K562 (cell line): Measurements from ENCODE around the gene DHRS4L2. TPM values are rescaled to one million over a fixed set of nuclear protein-coding genes. Genes with fewer than 3 reads are reported as not detected.
A peak's percentile ranks its signal among the peaks of the same experiment; 100 is the strongest.

Experiments used
- ATAC-seq: fragments of 200-7000 bp; cut with Tn5 transposase; 3 replicates; pipeline ENCODE4 v1.9.1; 2020; ENCODE audit warnings: moderate library complexity
- BruUV-seq: library from RNA; stranded (reverse); fragments of 400-500 nt; replicated peaks from 2 replicates; lab custom pipeline; 2021; lab: Mats Ljungman, UMichigan
- CTCF ChIA-PET: fragments of 300-600 bp; formaldehyde crosslinking; extraction: SDS; loops from one replicate; lab custom pipeline; 2021; ENCODE audit warnings: low intra/inter-chr PET ratio; lab: Yijun Ruan, JAX
- POLR2A ChIA-PET: fragments of 300-600, 350-650 bp; sonication (Branson Sonifier 250); formaldehyde crosslinking; extraction: SDS; loops from one replicate; lab custom pipeline; 2021; ENCODE audit warnings: antibody characterized with exemption, inconsistent platforms; lab: Yijun Ruan, JAX
- DNase-seq, 4 experiments: peaks; one replicate each; pipeline versions ENCODE4 v3.0.0 to v3.0.0-alpha.2; 2011 to 2018; ENCODE audit warnings: low spot score in 3 of 4, mixed read lengths in 3 of 4; ENCODE audit errors: extremely low read depth in 1 of 4
- FAIRE-seq: peaks from 2 replicates; lab custom pipeline; 2011; peaks lifted over from hg19 to GRCh38; lab: Jason Lieb, UNC
- H2AFZ ChIP-seq: 2 replicates; pipeline ENCODE4 v1.6.0; 2011; ENCODE audit warnings: low read depth, low read length, control low read depth, inconsistent platforms
- H3K27ac ChIP-seq: fragments of 200-600 bp; 3 replicates; pipeline ENCODE4 v1.8.0; 2011; ENCODE audit warnings: low read depth, mild to moderate bottlenecking, control low read depth, inconsistent platforms, low read length, moderate library complexity, mixed read lengths; ENCODE audit errors: extremely low read depth
- H3K27me3 ChIP-seq, 2 experiments: fragments of 300-600 bp in 1 of 2; 2 replicates in 1 of 2; 3 replicates in 1 of 2; pipeline versions ENCODE4 v1.6.0 to v1.8.0; 2011; ENCODE audit warnings: inconsistent platforms in 2 of 2, low read length in 2 of 2, mild to moderate bottlenecking in 1 of 2, mixed read lengths in 1 of 2, moderate library complexity in 1 of 2; ENCODE audit not compliant: control insufficient read depth in 2 of 2, insufficient read depth in 2 of 2
- H3K36me3 ChIP-seq: fragments of 300-600 bp; 3 replicates; pipeline ENCODE4 v1.8.0; 2011; ENCODE audit warnings: mild to moderate bottlenecking, low read length, inconsistent platforms; ENCODE audit not compliant: control insufficient read depth, insufficient read depth
- H3K4me1 ChIP-seq, 2 experiments: fragments of 200-600 bp in 1 of 2; replicated peaks in 1 of 2; 2 replicates in 1 of 2; 3 replicates in 1 of 2; pipeline versions ENCODE4 v1.5.1 to v1.8.0; 2011; ENCODE audit warnings: inconsistent platforms in 2 of 2, low read length in 2 of 2, mild to moderate bottlenecking in 1 of 2, mixed read lengths in 1 of 2, moderate library complexity in 1 of 2; ENCODE audit not compliant: control insufficient read depth in 2 of 2, insufficient read depth in 2 of 2
- H3K4me2 ChIP-seq: 2 replicates; pipeline ENCODE4 v1.6.1; 2011; ENCODE audit warnings: low read length, control low read depth, inconsistent platforms, mixed read lengths; ENCODE audit not compliant: insufficient read depth
- H3K4me3 ChIP-seq: fragments of 200-600 bp; sonication (generic), shearing (Covaris generic); 2 replicates; pipeline ENCODE4 v1.5.1; 2016; ENCODE audit warnings: control low read depth, inconsistent platforms
- H3K79me2 ChIP-seq: fragments of 200-600 bp; 3 replicates; pipeline ENCODE4 v1.8.0; 2011; ENCODE audit warnings: low read length, inconsistent platforms; ENCODE audit not compliant: control insufficient read depth, insufficient read depth
- H3K9ac ChIP-seq, 2 experiments: 2 replicates each; pipeline versions ENCODE4 v1.6.0 to v1.6.1; 2011; ENCODE audit warnings: low read depth in 2 of 2, low read length in 2 of 2, control low read depth in 1 of 2, inconsistent platforms in 1 of 2, mild to moderate bottlenecking in 1 of 2, mixed read lengths in 1 of 2; ENCODE audit not compliant: insufficient read depth in 1 of 2
- H3K9me1 ChIP-seq: one replicate; pipeline ENCODE4 v1.6.0; 2011; ENCODE audit warnings: inconsistent platforms, mild to moderate bottlenecking, low read length, moderate library complexity; ENCODE audit not compliant: control insufficient read depth, insufficient read depth
- H3K9me3 ChIP-seq: replicated peaks from 2 replicates; pipeline ENCODE4 v1.5.1; 2011; ENCODE audit warnings: low read depth, low read length, inconsistent platforms; ENCODE audit not compliant: control insufficient read depth, insufficient read depth
- H4K20me1 ChIP-seq: replicated peaks from 2 replicates; pipeline ENCODE4 v1.6.1; 2011; ENCODE audit warnings: low read length, inconsistent platforms, mixed read lengths; ENCODE audit not compliant: control insufficient read depth, insufficient read depth
- CBFA2T3 ChIP-seq: fragments of 450-650 bp; IDR thresholded peaks from 2 replicates; pipeline ENCODE4 v1.6.1; 2017
- CCAR2 ChIP-seq: fragments of 200-400 bp; formaldehyde crosslinking; IDR thresholded peaks from 2 replicates; pipeline ENCODE4 v1.6.1; 2017; ENCODE audit warnings: mild to moderate bottlenecking, low read depth, low read length
- HIVEP1 ChIP-seq: fragments of 250-450 bp; sonication (Bioruptor Pico); IDR thresholded peaks from 2 replicates; pipeline ENCODE4 v1.4.0; 2020; ENCODE audit warnings: mild to moderate bottlenecking
- MXI1 ChIP-seq: IDR thresholded peaks from 2 replicates; pipeline ENCODE4 v1.6.1; 2011; ENCODE audit warnings: low read depth, mild to moderate bottlenecking, improper control_type of control experiment, low read length
- POLR2H ChIP-seq: IDR thresholded peaks from 2 replicates; pipeline ENCODE4 v1.6.1; 2016; ENCODE audit warnings: missing genetic modification characterization, low read depth, mild to moderate bottlenecking, control low read depth, missing compliant biosample characterization, moderate library complexity
- PRMT5 ChIP-seq: sonication (generic); formaldehyde crosslinking; IDR thresholded peaks from 2 replicates; pipeline ENCODE4 v1.5.0; 2020; ENCODE audit warnings: missing genetic modification reagents
- RBM15 ChIP-seq: fragments of 200-400 bp; formaldehyde crosslinking; IDR thresholded peaks from 2 replicates; pipeline ENCODE4 v1.6.1; 2018; ENCODE audit warnings: mild to moderate bottlenecking, low read length, moderate library complexity; ENCODE audit not compliant: insufficient read depth
- RHOXF2B ChIP-seq: fragments of 250-450 bp; sonication (Bioruptor Pico); conservative IDR thresholded peaks from 2 replicates; pipeline ENCODE4 v1.5.1; 2021
- SAFB2 ChIP-seq: fragments of 200-400 bp; formaldehyde crosslinking; IDR thresholded peaks from 2 replicates; pipeline ENCODE4 v1.6.1; 2018; ENCODE audit warnings: borderline replicate concordance, low read length, low read depth, moderate library complexity; ENCODE audit not compliant: severe bottlenecking
- SP2 ChIP-seq: IDR thresholded peaks from 2 replicates; pipeline ENCODE4 v1.6.1; 2011; ENCODE audit warnings: mild to moderate bottlenecking, low read depth, low read length, moderate library complexity; ENCODE audit not compliant: poor library complexity, severe bottlenecking; ENCODE audit errors: extremely low read depth
- TAL1 ChIP-seq: fragments of 450-650 bp; IDR thresholded peaks from 2 replicates; pipeline ENCODE4 v1.6.1; 2016; ENCODE audit warnings: mild to moderate bottlenecking
- TRIM24 ChIP-seq, 2 experiments: fragments of 450-650 bp; IDR thresholded peaks; 2 replicates each; pipeline ENCODE4 v1.6.1; 2016
- XRCC4 ChIP-seq: IDR thresholded peaks from one replicate; pipeline ENCODE4 v1.6.1; 2011; ENCODE audit not compliant: insufficient read depth, insufficient read length; ENCODE audit errors: extremely low read depth
- ZBTB12 ChIP-seq: fragments of 250-450 bp; sonication (Bioruptor Pico); IDR thresholded peaks from 2 replicates; pipeline ENCODE4 v1.4.0; 2020
- ZBTB8A ChIP-seq: fragments of 450-650 bp; IDR thresholded peaks from 2 replicates; pipeline ENCODE4 v1.6.1; 2018; ENCODE audit warnings: mild to moderate bottlenecking, moderate library complexity; ENCODE audit not compliant: partially characterized antibody
- ZNF518B ChIP-seq: fragments of 250-450 bp; sonication (Bioruptor Pico); IDR thresholded peaks from 2 replicates; pipeline ENCODE4 v1.5.0; 2021; ENCODE audit warnings: mild to moderate bottlenecking, moderate library complexity
- WGBS: fragments of 100-300 bp; shearing (Covaris generic); methylation state at CpG from one replicate; pipeline ENCODE4 v1.1.6; 2016; ENCODE audit warnings: low coverage, mixed read lengths; ENCODE audit not compliant: insufficient coverage; ENCODE audit errors: missing lambda C conversion rate; 5-methylcytosine and 5-hydroxymethylcytosine counted together
- in situ Hi-C: fragments of 300-500 bp; cut with MboI; formaldehyde crosslinking; loops from 4 replicates; pipeline ENCODE4 v1.15.0; 2018; ENCODE audit warnings: inconsistent platforms, mixed read lengths
- intact Hi-C: fragments of 100-400 bp; cut with micrococcal nuclease; formaldehyde crosslinking; loops from 2 replicates; pipeline ENCODE4 v1.14.2; 2022
- polyA plus RNA-seq, 8 experiments: library from polyadenylated mRNA; depleted of rRNA in 4 of 8; stranded (reverse) in 5 of 8; unstranded in 3 of 8; fragments of >200 nt; fragmentation: Nextera tagmentation in 2 of 8; fragmentation: Illumina TruSeq in 1 of 8; extraction: Ambion mirVana in 2 of 8; extraction: Trizol in 1 of 8; gene quantifications; 2 replicates each; pipeline versions ENCODE4 v1.2.1 to v1.2.3, GENCODE V29; 2011 to 2014; ENCODE audit warnings: inconsistent platforms in 1 of 8, missing spikeins in 1 of 8
- total RNA-seq, 7 experiments: library from RNA; depleted of rRNA in 6 of 7; stranded (reverse); fragments of >200 nt in 6 of 7; fragmentation: Illumina TruSeq in 2 of 7; extraction: Trizol in 2 of 7; gene quantifications; 2 replicates each; pipeline versions ENCODE4 v1.2.1 to v1.2.3, GENCODE V29; 2011 to 2021; ENCODE audit warnings: low replicate concordance in 1 of 7

The DHRS4L2 gene
- total and polyA plus RNA-seq, 9 of the 15 experiments (the other 6 are each of a cell fraction or from before 2014, with no cell fraction given), result 2.3 to 13.7 (median 8.1) TPM

- FAIRE-seq, result no peak
- Histone ChIP-seq H3K9ac (no peak overlapping the region), H3K27me3 (no peaks in the 10 kb centered on the region), H3K4me2 (no peak overlapping the region), H4K20me1 (no peaks in the 10 kb centered on the region), H3K9me1 (no peaks in the 10 kb centered on the region), H2AFZ (no peak overlapping the region), H3K36me3 (no peaks in the 10 kb centered on the region), H3K4me3 (no peak overlapping the region), H3K27ac (no peak overlapping the region), H3K9me3 (peaks cover 8% of the 10 kb centered on the region), H3K4me1 (peaks cover 0 to 10% of the 10 kb centered on the region in 2 experiments; a peak in 2 of 5 replicates), H3K79me2 (peaks cover 21% of the 10 kb centered on the region)
- no TSS peak for BruUV-seq
- in situ Hi-C loops (no loop called here), intact Hi-C loops (loop anchor here (5.0 kb wide), 1 partner anchor 363 kb away; no protein-coding TSS in a partner anchor)
- ChIA-PET POLR2A (interaction anchor here (0.7 kb wide), 1 partner anchor 13 kb away, joined by 3 read pairs; no protein-coding TSS in a partner anchor), CTCF (no interaction called here)
- WGBS, result 73% methylated on average over 6 of the region's 6 CpGs
- ATAC-seq, result no peak
- DNase-seq, result no peak
- no peak for TF ChIP-seq HIVEP1
- TF ChIP-seq TAL1, result peak; percentile 24; the same call in 1 of the 2 replicates
- TF ChIP-seq ZBTB12 (CRISPR knock-in tag), result no peak
- TF ChIP-seq SP2, result no peak
- peak in 1 of 2 experiments; percentile 39; a peak in 1 of 4 replicates for TF ChIP-seq TRIM24 (IDR thresholded peaks at IDR 0.05)
- no peak for TF ChIP-seq CCAR2
- TF ChIP-seq MXI1, result no peak
- no peak for TF ChIP-seq RBM15
- TF ChIP-seq ZNF518B (CRISPR knock-in tag), result no peak
- no peak for TF ChIP-seq ZBTB8A
- TF ChIP-seq SAFB2, result no peak
- TF ChIP-seq XRCC4, result no peak
- no peak for TF ChIP-seq RHOXF2B (CRISPR knock-in tag)
- TF ChIP-seq PRMT5 (CRISPR knock-in tag), result no peak
- no peak for TF ChIP-seq POLR2H
- peak; percentile 28; the same call in 1 of the 2 replicates for TF ChIP-seq CBFA2T3
These were observed 38.2 kb upstream of the DHRS4L2 start for GRCh38 chr14:23950411-23951135.
